ENCODE results near the gene PAX5. TPM values are rescaled to one million over a fixed set of nuclear protein-coding genes. Genes with fewer than 3 reads are reported as not detected.

The PAX5 gene
- total RNA-seq, 1 donor from 2014 or later = 1.3 TPM

GRCh38 chr9:36815566-36816348, 218.3 kb downstream of the PAX5 start:
- no peak overlapping the region for H3K27ac Mint-ChIP-seq (ENCODE audit: unreplicated experiment)
- H3K4me1 Mint-ChIP-seq (ENCODE audit: unreplicated experiment) = peaks cover 32% of the 10 kb centered on the region
- DNase-seq (ENCODE audit: low spot score) = no peak
- TF ChIP-seq CTCF (IDR thresholded peaks at IDR 0.05; ENCODE audit: unreplicated experiment) = no peak
- H3K27me3 Mint-ChIP-seq (ENCODE audit: unreplicated experiment) = peaks cover 5% of the 10 kb centered on the region
- no peak overlapping the region for H3K4me3 Mint-ChIP-seq (ENCODE audit: unreplicated experiment)
- no peaks in the 10 kb centered on the region for H3K36me3 Mint-ChIP-seq (ENCODE audit: low read depth, unreplicated experiment)
- no peaks in the 10 kb centered on the region for H3K9me3 Mint-ChIP-seq (ENCODE audit: unreplicated experiment)

GRCh38 chr9:36815023-36815422, 219.0 kb downstream of the PAX5 start:
- DNase-seq (ENCODE audit: low spot score) = no peak
- Mint-ChIP-seq H3K4me1 (ENCODE audit: unreplicated experiment) (peaks cover 28% of the 10 kb centered on the region), H3K9me3 (ENCODE audit: unreplicated experiment) (no peaks in the 10 kb centered on the region), H3K27me3 (ENCODE audit: unreplicated experiment) (peaks cover 5% of the 10 kb centered on the region), H3K4me3 (ENCODE audit: unreplicated experiment) (no peak overlapping the region), H3K36me3 (ENCODE audit: low read depth, unreplicated experiment) (no peaks in the 10 kb centered on the region), H3K27ac (ENCODE audit: unreplicated experiment) (no peak overlapping the region)
- no peak for TF ChIP-seq CTCF (IDR thresholded peaks at IDR 0.05; ENCODE audit: unreplicated experiment)

- DNase-seq (ENCODE audit: low spot score) = no peak
- TF ChIP-seq CTCF (IDR thresholded peaks at IDR 0.05; ENCODE audit: unreplicated experiment) = no peak
- no peaks in the 10 kb centered on the region for H3K36me3 Mint-ChIP-seq (ENCODE audit: low read depth, unreplicated experiment)
- H3K4me1 Mint-ChIP-seq (ENCODE audit: unreplicated experiment) = peaks cover 29% of the 10 kb centered on the region
- peaks cover 3% of the 10 kb centered on the region for H3K27me3 Mint-ChIP-seq (ENCODE audit: unreplicated experiment)
- H3K4me3 Mint-ChIP-seq (ENCODE audit: unreplicated experiment) = no peak overlapping the region
- H3K27ac Mint-ChIP-seq (ENCODE audit: unreplicated experiment) = no peak overlapping the region
- H3K9me3 Mint-ChIP-seq (ENCODE audit: unreplicated experiment) = no peaks in the 10 kb centered on the region
Observed at GRCh38 chr9:36813154-36813553, 220.9 kb downstream of the PAX5 start.

GRCh38 chr9:36812556-36812955, 221.5 kb downstream of the PAX5 start:
- Mint-ChIP-seq H3K4me3 (ENCODE audit: unreplicated experiment) (no peak overlapping the region), H3K9me3 (ENCODE audit: unreplicated experiment) (no peaks in the 10 kb centered on the region), H3K36me3 (ENCODE audit: low read depth, unreplicated experiment) (no peaks in the 10 kb centered on the region), H3K4me1 (ENCODE audit: unreplicated experiment) (peaks cover 31% of the 10 kb centered on the region), H3K27me3 (ENCODE audit: unreplicated experiment) (no peaks in the 10 kb centered on the region), H3K27ac (ENCODE audit: unreplicated experiment) (no peak overlapping the region)
- no peak for DNase-seq (ENCODE audit: low spot score)
- TF ChIP-seq CTCF (IDR thresholded peaks at IDR 0.05; ENCODE audit: unreplicated experiment) = no peak

- Mint-ChIP-seq H3K27me3 (ENCODE audit: unreplicated experiment) (peaks cover 3% of the 10 kb centered on the region), H3K4me1 (ENCODE audit: unreplicated experiment) (peaks cover 44% of the 10 kb centered on the region)
- no peak for DNase-seq (ENCODE audit: low spot score)
Observed at GRCh38 chr9:36808251-36808650, 225.8 kb downstream of the PAX5 start.

More at GRCh38 chr9:36808251-36808650, 225.8 kb downstream of the PAX5 start:
- H3K36me3 Mint-ChIP-seq (ENCODE audit: low read depth, unreplicated experiment) = no peaks in the 10 kb centered on the region
- no peak overlapping the region for H3K4me3 Mint-ChIP-seq (ENCODE audit: unreplicated experiment)
- TF ChIP-seq CTCF (IDR thresholded peaks at IDR 0.05; ENCODE audit: unreplicated experiment) = no peak
- H3K27ac Mint-ChIP-seq (ENCODE audit: unreplicated experiment) = no peak overlapping the region
- H3K9me3 Mint-ChIP-seq (ENCODE audit: unreplicated experiment) = no peaks in the 10 kb centered on the region

All from endothelial cell (in vitro differentiated cells).